ENCODE measurements around the gene VMP1.
"Not testable (repeated sequence)": the region's sequence is repeated elsewhere in the genome, so short reads cannot be mapped to it uniquely, and the experiment has no call there.

Gene VMP1

DNA sequence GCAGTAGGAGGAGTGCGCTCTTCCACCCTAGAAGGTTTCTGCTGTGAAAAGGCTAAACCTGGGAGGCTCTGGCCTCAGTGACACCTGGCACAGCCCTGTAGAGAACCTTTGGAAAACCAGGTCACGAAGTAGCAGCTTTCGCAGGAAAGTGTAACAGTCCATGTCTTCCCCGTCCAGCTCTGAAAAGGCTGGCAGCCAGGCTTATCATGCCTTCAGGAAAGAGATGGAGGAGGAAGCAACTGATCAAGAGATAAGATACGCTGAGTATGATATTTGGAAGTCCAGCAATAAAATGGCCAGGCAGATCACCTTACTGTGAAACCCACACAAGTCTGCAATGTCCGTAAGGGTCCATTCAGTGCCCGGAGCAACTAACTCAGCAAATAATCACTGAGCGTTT lies 163.0 kb downstream of the VMP1 start:
- Histone ChIP-seq H3K27me3 (replicated peaks in 2 of 5; ENCODE audit: control insufficient read depth in 4 of 5, insufficient read depth in 5 of 5, low read length in 4 of 5) (no peaks in the 10 kb centered on the region), H3K9me3 (ENCODE audit: control extremely low read depth in 1 of 5, control insufficient read depth in 4 of 5, insufficient read depth in 2 of 5, low read depth in 1 of 5, low read length in 4 of 5) (no peaks in the 10 kb centered on the region), H3K4me1 (ENCODE audit: control extremely low read depth in 1 of 4, control insufficient read depth in 4 of 4, insufficient read depth in 4 of 4, low read length in 3 of 4) (peaks cover 0 to 7% (median 0%) of the 10 kb centered on the region in 4 experiments), H3K27ac (ENCODE audit: insufficient read depth in 1 of 2, low read depth in 1 of 2, low read length in 2 of 2, poor library complexity in 1 of 2, severe bottlenecking in 2 of 2) (no peak overlapping the region), H3K36me3 (ENCODE audit: control insufficient read depth in 4 of 4, insufficient read depth in 4 of 4, low read length in 3 of 4) (peaks cover 4 to 26% (median 13%) of the 10 kb centered on the region in 4 experiments), H3K4me3 (ENCODE audit: control insufficient read depth in 1 of 7, extremely low read depth in 1 of 7, insufficient read depth in 4 of 7, low read depth in 2 of 7, low read length in 6 of 7) (no peak overlapping the region)
- ChIA-PET CTCF (interaction anchor here (1.0 to 2.2 kb wide), 5 partner anchors 11 to 83 kb away, joined by 3 to 8 read pairs (median 6); partner anchors contain the start of gene TUBD1), POLR2A (no interaction called here)
- 74% methylated on average over 7 of the region's 8 CpGs for WGBS (ENCODE audit: insufficient coverage)
- DNase-seq, result no peak

DNA sequence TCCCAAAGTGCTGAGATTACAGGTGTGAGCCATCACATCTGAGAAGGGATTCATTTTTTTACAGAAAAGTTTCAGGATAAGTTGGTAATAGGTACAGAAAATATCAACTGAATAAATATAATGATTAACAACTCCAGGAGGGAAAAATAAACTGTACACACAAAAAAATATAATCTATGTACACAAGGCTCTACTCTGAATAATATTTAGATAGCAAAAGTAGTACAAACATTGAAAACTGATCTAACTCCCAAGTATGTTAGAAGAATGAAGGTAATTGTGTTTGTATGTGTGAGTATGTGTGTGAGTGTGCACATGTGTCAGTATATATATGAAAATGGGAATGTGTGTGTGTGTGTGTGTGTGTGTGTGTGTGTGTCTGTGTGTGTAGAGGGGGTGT lies 164.9 kb downstream of the VMP1 start:
- Histone ChIP-seq H3K36me3 (ENCODE audit: control insufficient read depth in 4 of 4, insufficient read depth in 4 of 4, low read length in 3 of 4) (peaks cover 4 to 38% (median 18%) of the 10 kb centered on the region in 4 experiments), H3K4me1 (ENCODE audit: control extremely low read depth in 1 of 4, control insufficient read depth in 4 of 4, insufficient read depth in 4 of 4, low read length in 3 of 4) (peaks cover 0 to 7% (median 0%) of the 10 kb centered on the region in 4 experiments)
- CTCF ChIA-PET, result interaction anchor here (0.7 kb wide), 1 partner anchor 13 kb away, joined by 3 read pairs; no protein-coding TSS in a partner anchor

GRCh38 chr17:59873414-59873813 lies 166.0 kb downstream of the VMP1 start:
- POLR2A ChIA-PET; CTCF ChIA-PET; H3K4me3 ChIP-seq (ENCODE audit: control insufficient read depth in 1 of 7, extremely low read depth in 1 of 7, insufficient read depth in 4 of 7, low read depth in 2 of 7, low read length in 6 of 7); DNase-seq; H3K27ac ChIP-seq (ENCODE audit: insufficient read depth in 1 of 2, low read depth in 1 of 2, low read length in 2 of 2, poor library complexity in 1 of 2, severe bottlenecking in 2 of 2); H3K9me3 ChIP-seq (ENCODE audit: control extremely low read depth in 1 of 5, control insufficient read depth in 4 of 5, insufficient read depth in 2 of 5, low read depth in 1 of 5, low read length in 4 of 5); H3K27me3 ChIP-seq (replicated peaks in 2 of 5; ENCODE audit: control insufficient read depth in 4 of 5, insufficient read depth in 5 of 5, low read length in 4 of 5); H3K4me1 ChIP-seq (ENCODE audit: control extremely low read depth in 1 of 4, control insufficient read depth in 4 of 4, insufficient read depth in 4 of 4, low read length in 3 of 4): not testable (repeated sequence)
- peaks cover 6 to 46% (median 26%) of the 10 kb centered on the region in 4 experiments for H3K36me3 ChIP-seq (ENCODE audit: control insufficient read depth in 4 of 4, insufficient read depth in 4 of 4, low read length in 3 of 4)
- WGBS (ENCODE audit: insufficient coverage), result 97% methylated on average over 6 of the region's 8 CpGs

More for the DNA sequence above, 164.9 kb downstream of the VMP1 start:
- POLR2A ChIA-PET, result interaction anchor here (1.1 kb wide), 1 partner anchor 21 kb away, joined by 3 read pairs; no protein-coding TSS in a partner anchor
- no peak for DNase-seq
- H3K27ac ChIP-seq (ENCODE audit: insufficient read depth in 1 of 2, low read depth in 1 of 2, low read length in 2 of 2, poor library complexity in 1 of 2, severe bottlenecking in 2 of 2), result no peak overlapping the region
- H3K27me3 ChIP-seq (replicated peaks in 2 of 5; ENCODE audit: control insufficient read depth in 4 of 5, insufficient read depth in 5 of 5, low read length in 4 of 5), result no peaks in the 10 kb centered on the region
- no peaks in the 10 kb centered on the region for H3K9me3 ChIP-seq (ENCODE audit: control extremely low read depth in 1 of 5, control insufficient read depth in 4 of 5, insufficient read depth in 2 of 5, low read depth in 1 of 5, low read length in 4 of 5)
- no peak overlapping the region for H3K4me3 ChIP-seq (ENCODE audit: control insufficient read depth in 1 of 7, extremely low read depth in 1 of 7, insufficient read depth in 4 of 7, low read depth in 2 of 7, low read length in 6 of 7)

GRCh38 chr17:59874376-59874775 lies 166.9 kb downstream of the VMP1 start:
- CTCF ChIA-PET, result no interaction called here

GRCh38 chr17:59876107-59876506 lies 168.7 kb downstream of the VMP1 start:
- no peak overlapping the region for H3K27ac ChIP-seq (ENCODE audit: insufficient read depth in 1 of 2, low read depth in 1 of 2, low read length in 2 of 2, poor library complexity in 1 of 2, severe bottlenecking in 2 of 2)
- no peaks in the 10 kb centered on the region for H3K4me1 ChIP-seq (ENCODE audit: control extremely low read depth in 1 of 4, control insufficient read depth in 4 of 4, insufficient read depth in 4 of 4, low read length in 3 of 4)
- WGBS (ENCODE audit: insufficient coverage), result no CpG with 5 or more reads among the region's 3 CpGs
- no peaks in the 10 kb centered on the region for H3K27me3 ChIP-seq (replicated peaks in 2 of 5; ENCODE audit: control insufficient read depth in 4 of 5, insufficient read depth in 5 of 5, low read length in 4 of 5)
- ChIA-PET CTCF (no interaction called here), POLR2A (interaction anchor here (0.6 to 1.0 kb wide), 2 partner anchors 42 to 127 kb away, joined by 4 to 5 read pairs; no protein-coding TSS in a partner anchor)
- peaks cover 6 to 45% (median 28%) of the 10 kb centered on the region in 4 experiments for H3K36me3 ChIP-seq (ENCODE audit: control insufficient read depth in 4 of 4, insufficient read depth in 4 of 4, low read length in 3 of 4)
- no peak for DNase-seq
- no peaks in the 10 kb centered on the region for H3K9me3 ChIP-seq (ENCODE audit: control extremely low read depth in 1 of 5, control insufficient read depth in 4 of 5, insufficient read depth in 2 of 5, low read depth in 1 of 5, low read length in 4 of 5)
- H3K4me3 ChIP-seq (ENCODE audit: control insufficient read depth in 1 of 7, extremely low read depth in 1 of 7, insufficient read depth in 4 of 7, low read depth in 2 of 7, low read length in 6 of 7), result no peak overlapping the region

More at GRCh38 chr17:59874376-59874775, 166.9 kb downstream of the VMP1 start:
- WGBS (ENCODE audit: insufficient coverage), result 100% methylated on average over 2 of the region's 2 CpGs
- POLR2A ChIA-PET, result interaction anchor here (0.6 kb wide), 1 partner anchor 12 kb away, joined by 5 read pairs; no protein-coding TSS in a partner anchor
- Histone ChIP-seq H3K36me3 (ENCODE audit: control insufficient read depth in 4 of 4, insufficient read depth in 4 of 4, low read length in 3 of 4) (peaks cover 6 to 46% (median 27%) of the 10 kb centered on the region in 4 experiments), H3K4me3 (ENCODE audit: control insufficient read depth in 1 of 7, extremely low read depth in 1 of 7, insufficient read depth in 4 of 7, low read depth in 2 of 7, low read length in 6 of 7) (no peak overlapping the region), H3K9me3 (ENCODE audit: control extremely low read depth in 1 of 5, control insufficient read depth in 4 of 5, insufficient read depth in 2 of 5, low read depth in 1 of 5, low read length in 4 of 5) (no peaks in the 10 kb centered on the region), H3K4me1 (ENCODE audit: control extremely low read depth in 1 of 4, control insufficient read depth in 4 of 4, insufficient read depth in 4 of 4, low read length in 3 of 4) (peaks cover 0 to 7% (median 0%) of the 10 kb centered on the region in 4 experiments), H3K27ac (ENCODE audit: insufficient read depth in 1 of 2, low read depth in 1 of 2, low read length in 2 of 2, poor library complexity in 1 of 2, severe bottlenecking in 2 of 2) (no peak overlapping the region), H3K27me3 (replicated peaks in 2 of 5; ENCODE audit: control insufficient read depth in 4 of 5, insufficient read depth in 5 of 5, low read length in 4 of 5) (no peaks in the 10 kb centered on the region)
- no peak for DNase-seq

DNA sequence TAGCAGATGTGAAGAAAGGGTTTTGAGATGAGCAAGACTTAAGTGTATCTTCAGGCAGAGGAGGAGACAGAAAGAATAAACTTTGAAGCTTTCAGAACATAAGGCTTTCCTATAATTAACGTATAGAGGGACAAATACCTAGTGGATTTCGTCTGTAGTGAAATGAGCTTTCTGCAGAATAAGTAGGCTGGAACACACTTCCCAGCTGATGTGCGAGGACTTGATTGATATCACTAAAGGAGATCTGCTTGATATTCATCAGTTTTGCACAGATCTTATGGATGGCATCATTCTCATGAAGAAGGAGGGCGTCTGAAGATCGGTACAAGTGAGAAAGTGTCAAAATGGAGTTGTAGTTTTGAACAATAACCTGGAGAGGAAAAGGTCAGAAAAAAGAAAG lies 170.5 kb downstream of the VMP1 start:
- Histone ChIP-seq H3K4me3 (ENCODE audit: control insufficient read depth in 1 of 7, extremely low read depth in 1 of 7, insufficient read depth in 4 of 7, low read depth in 2 of 7, low read length in 6 of 7) (no peak overlapping the region), H3K27ac (ENCODE audit: insufficient read depth in 1 of 2, low read depth in 1 of 2, low read length in 2 of 2, poor library complexity in 1 of 2, severe bottlenecking in 2 of 2) (no peak overlapping the region), H3K27me3 (replicated peaks in 2 of 5; ENCODE audit: control insufficient read depth in 4 of 5, insufficient read depth in 5 of 5, low read length in 4 of 5) (no peaks in the 10 kb centered on the region), H3K9me3 (ENCODE audit: control extremely low read depth in 1 of 5, control insufficient read depth in 4 of 5, insufficient read depth in 2 of 5, low read depth in 1 of 5, low read length in 4 of 5) (no peaks in the 10 kb centered on the region), H3K4me1 (ENCODE audit: control extremely low read depth in 1 of 4, control insufficient read depth in 4 of 4, insufficient read depth in 4 of 4, low read length in 3 of 4) (no peaks in the 10 kb centered on the region), H3K36me3 (ENCODE audit: control insufficient read depth in 4 of 4, insufficient read depth in 4 of 4, low read length in 3 of 4) (peaks cover 6 to 53% (median 30%) of the 10 kb centered on the region in 4 experiments)
- POLR2A ChIA-PET, result no interaction called here
- CTCF ChIA-PET, result interaction anchor here (1.3 kb wide), 1 partner anchor 19 kb away, joined by 5 read pairs; no protein-coding TSS in a partner anchor
- 100% methylated on average over 5 of the region's 5 CpGs for WGBS (ENCODE audit: insufficient coverage)
- no peak for DNase-seq

- Histone ChIP-seq H3K4me3 (ENCODE audit: control insufficient read depth in 1 of 7, extremely low read depth in 1 of 7, insufficient read depth in 4 of 7, low read depth in 2 of 7, low read length in 6 of 7) (no peak overlapping the region), H3K9me3 (ENCODE audit: control extremely low read depth in 1 of 5, control insufficient read depth in 4 of 5, insufficient read depth in 2 of 5, low read depth in 1 of 5, low read length in 4 of 5) (no peaks in the 10 kb centered on the region), H3K4me1 (ENCODE audit: control extremely low read depth in 1 of 4, control insufficient read depth in 4 of 4, insufficient read depth in 4 of 4, low read length in 3 of 4) (no peaks in the 10 kb centered on the region), H3K27ac (ENCODE audit: insufficient read depth in 1 of 2, low read depth in 1 of 2, low read length in 2 of 2, poor library complexity in 1 of 2, severe bottlenecking in 2 of 2) (no peak overlapping the region), H3K27me3 (replicated peaks in 2 of 5; ENCODE audit: control insufficient read depth in 4 of 5, insufficient read depth in 5 of 5, low read length in 4 of 5) (no peaks in the 10 kb centered on the region), H3K36me3 (ENCODE audit: control insufficient read depth in 4 of 4, insufficient read depth in 4 of 4, low read length in 3 of 4) (peaks cover 6 to 55% (median 30%) of the 10 kb centered on the region in 4 experiments)
- DNase-seq, result no peak
- 100% methylated on average over 1 of the region's 3 CpGs for WGBS (ENCODE audit: insufficient coverage)
- CTCF ChIA-PET, result interaction anchor here (1.3 kb wide), 1 partner anchor 19 kb away, joined by 5 read pairs; no protein-coding TSS in a partner anchor
- POLR2A ChIA-PET, result no interaction called here
Measured at GRCh38 chr17:59878624-59879023, 171.2 kb downstream of the VMP1 start.
